ENCODE measurements around the gene TNNI3K.

The TNNI3K gene

GRCh38 chr1:74571493-74571800, 336.3 kb downstream of the TNNI3K start:
- no peak for DNase-seq (ENCODE audit: low spot score)

- no peak for DNase-seq (ENCODE audit: low spot score)
These were observed 336.7 kb downstream of the TNNI3K start for GRCh38 chr1:74571891-74572290.

- no peak for DNase-seq (ENCODE audit: low spot score)
These were observed 342.9 kb downstream of the TNNI3K start for GRCh38 chr1:74578101-74578500.

GRCh38 chr1:74579425-74579824, 344.2 kb downstream of the TNNI3K start:
- DNase-seq (ENCODE audit: low spot score), result no peak

GRCh38 chr1:74583397-74583796, 348.2 kb downstream of the TNNI3K start:
- no peak for DNase-seq (ENCODE audit: low spot score)

GRCh38 chr1:74584185-74584584, 349.0 kb downstream of the TNNI3K start:
- DNase-seq (ENCODE audit: low spot score), result no peak

- DNase-seq (ENCODE audit: low spot score), result no peak
These were observed 351.2 kb downstream of the TNNI3K start for GRCh38 chr1:74586253-74586897.

- no peak for DNase-seq (ENCODE audit: low spot score)
These were observed 352.7 kb downstream of the TNNI3K start for GRCh38 chr1:74587888-74588287.

GRCh38 chr1:74590288-74590687, 355.1 kb downstream of the TNNI3K start:
- DNase-seq (ENCODE audit: low spot score), result no peak

GRCh38 chr1:74591949-74592348, 356.8 kb downstream of the TNNI3K start:
- DNase-seq (ENCODE audit: low spot score), result no peak

- DNase-seq (ENCODE audit: low spot score), result no peak
These were observed 357.6 kb downstream of the TNNI3K start for GRCh38 chr1:74592580-74593355.

All from CD4-positive, alpha-beta T cell treated with Interleukin-6 at 100 ng/mL for 8 hours (primary cell).